ENCODE data around the gene COG3. TPM values are rescaled to one million over a fixed set of nuclear protein-coding genes. Genes with fewer than 3 reads are reported as not detected.
A peak's percentile ranks its signal among the peaks of the same experiment; 100 is the strongest.

Gene COG3
- polyA plus RNA-seq, 2 donors = 9.2 to 25.0 TPM

- Histone ChIP-seq H3K9me3 (ENCODE audit: control insufficient read depth in 2 of 2, insufficient read depth in 1 of 2, low read depth in 1 of 2, low read length in 1 of 2) (no peaks in the 10 kb centered on the region), H3K27ac (ENCODE audit: low read depth in 2 of 2, low read length in 1 of 2) (peak overlapping the region; percentile 12 to 60), H3K4me1 (ENCODE audit: control insufficient read depth in 2 of 2, insufficient read depth in 2 of 2, low read length in 1 of 2) (peaks cover 0 to 3% of the 10 kb centered on the region in 2 donors), H3K4me3 (ENCODE audit: low read depth in 1 of 2, low read length in 2 of 2) (no peak overlapping the region), H3K27me3 (ENCODE audit: control insufficient read depth in 1 of 2, insufficient read depth in 2 of 2, low read length in 2 of 2) (no peaks in the 10 kb centered on the region), H3K36me3 (ENCODE audit: control insufficient read depth in 2 of 2, insufficient read depth in 2 of 2, low read length in 1 of 2) (no peaks in the 10 kb centered on the region)
- 42 to 48% methylated on average over 1 of the region's 1 CpG for WGBS, 2 donors
Measured at GRCh38 chr13:45468635-45469034, 3.9 kb downstream of the COG3 start.

- H3K36me3 ChIP-seq (ENCODE audit: control insufficient read depth in 2 of 2, insufficient read depth in 2 of 2, low read length in 1 of 2) = no peaks in the 10 kb centered on the region
Measured at GRCh38 chr13:45472171-45472705, 7.5 kb downstream of the COG3 start.

DNA sequence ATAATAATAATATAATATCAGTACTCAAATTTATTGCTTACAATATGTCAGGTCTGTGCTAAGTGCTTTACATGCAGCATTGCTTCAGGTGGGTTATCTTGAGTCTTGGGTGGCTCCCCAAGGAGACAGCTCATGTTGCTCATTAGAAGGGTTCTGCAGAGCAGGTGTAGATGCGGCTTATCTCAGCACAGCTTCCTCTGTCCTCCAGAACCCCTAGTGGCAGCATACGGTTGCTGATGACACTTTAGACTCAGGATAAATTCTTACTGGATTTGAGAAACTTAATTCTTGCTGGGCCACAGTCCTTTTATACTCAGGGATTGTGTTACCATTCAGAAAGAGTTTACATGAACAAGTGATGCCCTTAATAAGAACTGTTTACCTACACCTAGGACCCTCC lies 8.9 kb downstream of the COG3 start:
- 76 to 81% methylated on average over 2 of the region's 2 CpGs for WGBS, 2 donors
- H3K9me3 ChIP-seq (ENCODE audit: control insufficient read depth in 2 of 2, insufficient read depth in 1 of 2, low read depth in 1 of 2, low read length in 1 of 2) = no peaks in the 10 kb centered on the region
- no peaks in the 10 kb centered on the region for H3K36me3 ChIP-seq (ENCODE audit: control insufficient read depth in 2 of 2, insufficient read depth in 2 of 2, low read length in 1 of 2)
- no peak overlapping the region for H3K4me3 ChIP-seq (ENCODE audit: low read depth in 1 of 2, low read length in 2 of 2)
- no peak overlapping the region for H3K27ac ChIP-seq (ENCODE audit: low read depth in 2 of 2, low read length in 1 of 2)
- H3K4me1 ChIP-seq (ENCODE audit: control insufficient read depth in 2 of 2, insufficient read depth in 2 of 2, low read length in 1 of 2) = no peaks in the 10 kb centered on the region
- H3K27me3 ChIP-seq (ENCODE audit: control insufficient read depth in 1 of 2, insufficient read depth in 2 of 2, low read length in 2 of 2) = no peaks in the 10 kb centered on the region

More at GRCh38 chr13:45472171-45472705, 7.5 kb downstream of the COG3 start:
- no peak overlapping the region for H3K27ac ChIP-seq (ENCODE audit: low read depth in 2 of 2, low read length in 1 of 2)
- no peaks in the 10 kb centered on the region for H3K27me3 ChIP-seq (ENCODE audit: control insufficient read depth in 1 of 2, insufficient read depth in 2 of 2, low read length in 2 of 2)
- H3K9me3 ChIP-seq (ENCODE audit: control insufficient read depth in 2 of 2, insufficient read depth in 1 of 2, low read depth in 1 of 2, low read length in 1 of 2) = no peaks in the 10 kb centered on the region
- H3K4me1 ChIP-seq (ENCODE audit: control insufficient read depth in 2 of 2, insufficient read depth in 2 of 2, low read length in 1 of 2) = no peaks in the 10 kb centered on the region
- no peak overlapping the region for H3K4me3 ChIP-seq (ENCODE audit: low read depth in 1 of 2, low read length in 2 of 2)

GRCh38 chr13:45474584-45475454 lies 10.1 kb downstream of the COG3 start:
- Histone ChIP-seq H3K4me3 (ENCODE audit: low read depth in 1 of 2, low read length in 2 of 2) (no peak overlapping the region), H3K4me1 (ENCODE audit: control insufficient read depth in 2 of 2, insufficient read depth in 2 of 2, low read length in 1 of 2) (no peaks in the 10 kb centered on the region), H3K9me3 (ENCODE audit: control insufficient read depth in 2 of 2, insufficient read depth in 1 of 2, low read depth in 1 of 2, low read length in 1 of 2) (no peaks in the 10 kb centered on the region), H3K27me3 (ENCODE audit: control insufficient read depth in 1 of 2, insufficient read depth in 2 of 2, low read length in 2 of 2) (no peaks in the 10 kb centered on the region), H3K36me3 (ENCODE audit: control insufficient read depth in 2 of 2, insufficient read depth in 2 of 2, low read length in 1 of 2) (no peaks in the 10 kb centered on the region), H3K27ac (ENCODE audit: low read depth in 2 of 2, low read length in 1 of 2) (no peak overlapping the region)
- 86 to 91% methylated on average over 3 of the region's 3 CpGs for WGBS, 2 donors

GRCh38 chr13:45479661-45480060 lies 14.9 kb downstream of the COG3 start:
- H3K36me3 ChIP-seq (ENCODE audit: control insufficient read depth in 2 of 2, insufficient read depth in 2 of 2, low read length in 1 of 2) = no peaks in the 10 kb centered on the region
- 57 to 79% methylated on average over 2 of the region's 2 CpGs for WGBS, 2 donors

GRCh38 chr13:45481688-45482087 lies 16.9 kb downstream of the COG3 start:
- no peaks in the 10 kb centered on the region for H3K4me1 ChIP-seq (ENCODE audit: control insufficient read depth in 2 of 2, insufficient read depth in 2 of 2, low read length in 1 of 2)
- H3K27me3 ChIP-seq (ENCODE audit: control insufficient read depth in 1 of 2, insufficient read depth in 2 of 2, low read length in 2 of 2) = no peaks in the 10 kb centered on the region
- H3K9me3 ChIP-seq (ENCODE audit: control insufficient read depth in 2 of 2, insufficient read depth in 1 of 2, low read depth in 1 of 2, low read length in 1 of 2) = no peaks in the 10 kb centered on the region
- no peak overlapping the region for H3K4me3 ChIP-seq (ENCODE audit: low read depth in 1 of 2, low read length in 2 of 2)
- no peaks in the 10 kb centered on the region for H3K36me3 ChIP-seq (ENCODE audit: control insufficient read depth in 2 of 2, insufficient read depth in 2 of 2, low read length in 1 of 2)
- WGBS, 2 donors = 44 to 50% methylated on average over 1 of the region's 1 CpG
- no peak overlapping the region for H3K27ac ChIP-seq (ENCODE audit: low read depth in 2 of 2, low read length in 1 of 2)

More at GRCh38 chr13:45479661-45480060, 14.9 kb downstream of the COG3 start:
- no peak overlapping the region for H3K4me3 ChIP-seq (ENCODE audit: low read depth in 1 of 2, low read length in 2 of 2)
- no peaks in the 10 kb centered on the region for H3K9me3 ChIP-seq (ENCODE audit: control insufficient read depth in 2 of 2, insufficient read depth in 1 of 2, low read depth in 1 of 2, low read length in 1 of 2)
- no peak overlapping the region for H3K27ac ChIP-seq (ENCODE audit: low read depth in 2 of 2, low read length in 1 of 2)
- H3K4me1 ChIP-seq (ENCODE audit: control insufficient read depth in 2 of 2, insufficient read depth in 2 of 2, low read length in 1 of 2) = no peaks in the 10 kb centered on the region
- no peaks in the 10 kb centered on the region for H3K27me3 ChIP-seq (ENCODE audit: control insufficient read depth in 1 of 2, insufficient read depth in 2 of 2, low read length in 2 of 2)

DNA sequence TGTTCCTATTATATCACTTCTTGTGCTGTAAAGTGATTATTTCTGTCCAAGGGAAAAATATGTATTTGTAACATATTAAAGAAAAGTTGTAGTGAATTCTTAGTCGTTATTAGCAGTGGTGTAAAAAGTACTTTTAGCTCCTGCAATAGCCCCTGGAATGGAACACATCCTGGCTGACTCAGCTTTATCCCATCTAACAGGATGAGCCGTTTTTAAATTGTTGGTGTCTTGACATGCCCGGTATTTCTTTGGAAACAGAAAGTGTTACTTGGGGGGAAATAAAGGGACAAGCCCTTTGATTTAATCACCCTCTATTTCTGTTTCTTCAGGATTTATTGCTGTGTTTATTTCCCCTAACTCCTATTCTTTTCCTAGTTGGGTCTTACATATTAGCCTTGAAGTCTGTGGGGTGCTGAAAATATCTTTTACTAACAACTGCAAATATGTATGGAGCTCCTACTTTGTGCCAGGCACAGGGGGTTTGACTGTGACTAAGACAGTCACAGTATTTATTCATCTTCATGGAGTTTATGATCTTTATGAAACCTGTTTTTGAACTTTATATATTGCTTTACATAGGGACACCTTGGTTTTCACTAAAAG lies 17.9 kb downstream of the COG3 start:
- Histone ChIP-seq H3K36me3 (ENCODE audit: control insufficient read depth in 2 of 2, insufficient read depth in 2 of 2, low read length in 1 of 2) (no peaks in the 10 kb centered on the region), H3K27ac (ENCODE audit: low read depth in 2 of 2, low read length in 1 of 2) (no peak overlapping the region), H3K4me3 (ENCODE audit: low read depth in 1 of 2, low read length in 2 of 2) (no peak overlapping the region), H3K4me1 (ENCODE audit: control insufficient read depth in 2 of 2, insufficient read depth in 2 of 2, low read length in 1 of 2) (no peaks in the 10 kb centered on the region), H3K9me3 (ENCODE audit: control insufficient read depth in 2 of 2, insufficient read depth in 1 of 2, low read depth in 1 of 2, low read length in 1 of 2) (no peaks in the 10 kb centered on the region), H3K27me3 (ENCODE audit: control insufficient read depth in 1 of 2, insufficient read depth in 2 of 2, low read length in 2 of 2) (no peaks in the 10 kb centered on the region)
- 38 to 48% methylated on average over 3 of the region's 3 CpGs for WGBS, 2 donors

DNA sequence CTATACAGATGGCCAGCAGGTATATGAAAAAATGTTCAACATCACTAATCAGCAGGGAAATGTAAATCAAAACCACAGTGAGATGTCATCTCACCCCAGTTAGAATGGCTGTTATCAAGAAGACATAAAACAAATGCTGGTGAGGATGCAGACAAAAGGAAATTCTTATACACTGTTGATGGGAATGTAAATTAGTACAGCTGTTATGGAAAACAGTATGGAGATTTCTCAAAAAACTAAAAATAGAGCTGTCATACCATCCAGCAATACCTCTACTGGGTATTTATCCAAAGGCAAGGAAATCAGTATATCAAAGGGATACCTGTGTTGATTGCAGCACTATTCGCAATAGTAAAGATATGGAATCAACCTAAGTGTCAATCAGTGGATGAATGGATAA lies 22.9 kb downstream of the COG3 start:
- Histone ChIP-seq H3K27me3 (ENCODE audit: control insufficient read depth in 1 of 2, insufficient read depth in 2 of 2, low read length in 2 of 2) (no peaks in the 10 kb centered on the region), H3K27ac (ENCODE audit: low read depth in 2 of 2, low read length in 1 of 2) (no peak overlapping the region), H3K9me3 (ENCODE audit: control insufficient read depth in 2 of 2, insufficient read depth in 1 of 2, low read depth in 1 of 2, low read length in 1 of 2) (no peaks in the 10 kb centered on the region), H3K4me3 (ENCODE audit: low read depth in 1 of 2, low read length in 2 of 2) (no peak overlapping the region), H3K4me1 (ENCODE audit: control insufficient read depth in 2 of 2, insufficient read depth in 2 of 2, low read length in 1 of 2) (no peaks in the 10 kb centered on the region), H3K36me3 (ENCODE audit: control insufficient read depth in 2 of 2, insufficient read depth in 2 of 2, low read length in 1 of 2) (no peaks in the 10 kb centered on the region)
- 77 to 95% methylated on average over 1 of the region's 1 CpG for WGBS, 2 donors

- Histone ChIP-seq H3K9me3 (ENCODE audit: control insufficient read depth in 2 of 2, insufficient read depth in 1 of 2, low read depth in 1 of 2, low read length in 1 of 2) (no peaks in the 10 kb centered on the region), H3K36me3 (ENCODE audit: control insufficient read depth in 2 of 2, insufficient read depth in 2 of 2, low read length in 1 of 2) (peaks cover under 1 to 2% of the 10 kb centered on the region in 2 donors), H3K27ac (ENCODE audit: low read depth in 2 of 2, low read length in 1 of 2) (no peak overlapping the region), H3K27me3 (ENCODE audit: control insufficient read depth in 1 of 2, insufficient read depth in 2 of 2, low read length in 2 of 2) (no peaks in the 10 kb centered on the region), H3K4me3 (ENCODE audit: low read depth in 1 of 2, low read length in 2 of 2) (no peak overlapping the region), H3K4me1 (ENCODE audit: control insufficient read depth in 2 of 2, insufficient read depth in 2 of 2, low read length in 1 of 2) (no peaks in the 10 kb centered on the region)
- WGBS, 2 donors = 88 to 90% methylated on average over 1 of the region's 1 CpG
Measured at GRCh38 chr13:45490068-45490467, 25.3 kb downstream of the COG3 start.
